Panc1 (cell line): Measurements from ENCODE around the gene ECT2.

Experiments
- CTCF ChIP-seq: fragments of 450-650 bp; IDR thresholded peaks from 2 replicates; pipeline ENCODE4 v1.5.1; 2017; ENCODE audit warnings: mild to moderate bottlenecking
- POLR2AphosphoS5 ChIP-seq: IDR thresholded peaks from 2 replicates; pipeline ENCODE4 v1.6.1; 2012; ENCODE audit warnings: mild to moderate bottlenecking, low read depth, low read length, moderate library complexity
- REST ChIP-seq, 2 experiments: IDR thresholded peaks; 2 replicates each; pipeline ENCODE4 v1.6.1; 2011 to 2012; ENCODE audit warnings: low read depth in 2 of 2, control low read depth in 1 of 2, low read length in 1 of 2, mild to moderate bottlenecking in 1 of 2, moderate library complexity in 1 of 2; ENCODE audit not compliant: insufficient read depth in 1 of 2
- SIN3A ChIP-seq: IDR thresholded peaks from 2 replicates; pipeline ENCODE4 v1.6.1; 2012; ENCODE audit warnings: low read depth, mild to moderate bottlenecking, low read length, moderate library complexity, borderline replicate concordance; ENCODE audit not compliant: insufficient read depth
- TCF7L2 ChIP-seq: IDR thresholded peaks from 2 replicates; pipeline ENCODE4 v1.6.1; 2011; ENCODE audit warnings: mild to moderate bottlenecking, low read depth, low read length, inconsistent platforms

DNA sequence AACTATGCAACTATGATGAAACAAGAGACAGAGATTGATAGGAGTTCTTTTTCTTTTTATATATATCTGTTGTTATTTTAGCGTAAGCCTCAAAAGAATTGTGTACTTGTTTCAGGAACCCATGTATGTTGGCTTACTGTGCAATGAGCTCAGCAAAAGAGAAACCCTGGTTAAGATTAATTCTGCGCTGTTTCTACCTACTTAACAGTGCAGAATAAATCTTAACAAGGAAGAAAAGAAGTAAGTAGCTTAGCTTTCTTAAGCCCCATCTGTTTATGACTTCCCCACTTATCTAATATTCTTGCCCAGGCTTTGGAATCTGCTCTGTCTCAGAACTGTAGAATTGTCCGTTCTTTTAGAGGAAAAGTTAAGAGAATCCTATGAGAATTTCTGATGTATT is 27.4 kb downstream of the ECT2 start:
- TF ChIP-seq CTCF: no peak
- no peak for TF ChIP-seq POLR2AphosphoS5
- no peak for TF ChIP-seq REST (IDR thresholded peaks at IDR 0.05; ENCODE audit: insufficient read depth in 1 of 2, low read depth in 2 of 2, low read length in 1 of 2)
- TF ChIP-seq TCF7L2: no peak
- no peak for TF ChIP-seq SIN3A
